HS-5 (cell line): ENCODE measurements around the gene CFLAR.
"Not testable (repeated sequence)": the region's sequence is repeated elsewhere in the genome, so short reads cannot be mapped to it uniquely, and the experiment has no call there.

Experiments
- DNase-seq: peaks from one replicate; pipeline ENCODE4 v3.0.0-alpha.2; 2012; ENCODE audit warnings: low read depth

CFLAR gene

GRCh38 chr2:201116115-201116958 lies at the start of gene CFLAR:
TSS of gene CFLAR (plus strand) at chr2:201116164. CDS start at chr2:201129866, 13,702 bp downstream.
- no peak for DNase-seq

GRCh38 chr2:201070948-201071478 lies 45.0 kb upstream of the CFLAR start:
- no peak for DNase-seq

GRCh38 chr2:201071479-201072200 lies 44.3 kb upstream of the CFLAR start, which contains the start of the genes HYCC2 and NDUFB3:
TSS of gene HYCC2 (minus strand) at chr2:201071671. CDS start at chr2:201024009, 47,662 bp downstream.
TSS of gene NDUFB3 (plus strand) at chr2:201072001. CDS start at chr2:201078883, 6,882 bp downstream.
- DNase-seq: peak; percentile 95

DNA sequence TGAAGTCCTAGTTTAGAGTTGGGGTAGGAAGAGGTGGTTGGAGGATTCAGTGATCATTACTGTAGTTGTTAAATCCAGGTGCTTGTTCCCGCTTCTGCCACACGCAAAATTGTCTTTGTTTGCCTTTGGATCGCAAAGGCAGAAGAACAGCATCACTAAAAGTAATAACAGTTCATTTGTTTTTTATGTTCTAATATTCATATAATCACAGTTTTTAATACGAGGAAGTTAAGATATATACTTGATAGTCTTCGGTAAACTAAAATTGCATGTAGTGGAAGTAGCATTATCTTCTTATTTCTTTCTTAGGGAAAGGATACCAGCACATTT lies 43.8 kb upstream of the CFLAR start:
- no peak for DNase-seq

DNA sequence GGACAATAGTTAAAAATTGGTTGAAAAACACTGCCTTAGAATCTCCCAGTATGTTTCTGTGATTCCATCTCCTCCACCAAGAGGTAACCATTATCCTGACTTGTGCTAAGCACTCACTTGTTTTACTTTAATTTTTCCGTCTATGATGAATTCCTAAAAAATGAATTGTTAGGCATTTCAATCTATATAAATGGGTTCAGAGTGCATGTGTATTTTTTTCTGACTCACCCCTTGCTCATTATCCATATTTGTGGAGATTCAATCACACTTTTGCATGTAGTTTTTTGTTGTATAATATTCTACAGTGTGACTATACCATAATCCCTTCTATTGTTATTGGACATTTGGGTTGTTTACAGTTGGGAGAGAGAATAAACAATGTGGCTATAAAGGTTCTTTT lies 42.9 kb upstream of the CFLAR start:
- DNase-seq: no peak

DNA sequence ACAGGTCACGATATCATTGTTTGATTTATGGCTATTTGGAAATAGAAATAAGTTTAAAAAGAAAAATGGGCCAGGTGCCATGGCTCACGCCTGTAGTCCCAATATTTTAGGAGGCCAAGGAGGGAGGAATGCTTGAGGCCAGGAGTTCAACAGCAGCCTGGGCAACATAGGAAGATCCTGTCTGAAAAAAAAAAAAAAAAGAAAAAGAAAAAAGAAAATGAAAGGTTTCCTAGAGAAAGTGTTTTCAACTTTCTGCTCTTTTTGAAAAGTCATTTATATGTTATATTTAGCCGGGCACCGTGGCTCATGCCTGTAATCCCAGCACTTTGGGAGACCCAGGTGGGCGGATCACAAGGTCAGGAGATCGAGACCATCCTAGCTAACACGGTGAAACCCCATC lies 41.0 kb upstream of the CFLAR start:
- DNase-seq: no peak

DNA sequence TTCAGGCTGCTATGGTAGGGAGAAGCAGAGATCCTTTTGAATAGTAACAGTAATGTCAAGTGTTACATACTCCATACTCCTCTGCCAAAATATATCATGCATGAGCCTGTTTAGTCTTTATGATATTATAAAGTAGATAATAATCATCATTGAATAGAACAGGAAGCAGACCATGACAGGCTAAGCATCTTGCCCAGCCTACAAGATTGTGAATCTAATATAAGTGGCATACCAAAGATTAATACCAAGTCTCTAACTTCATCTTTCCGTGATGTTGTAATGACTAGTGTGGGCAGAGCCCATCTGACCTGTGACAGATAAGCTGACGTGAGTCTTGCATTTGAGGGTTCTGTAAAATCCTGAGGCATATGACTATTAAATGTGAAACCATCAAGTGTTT lies 31.1 kb upstream of the CFLAR start:
- no peak for DNase-seq

GRCh38 chr2:201090574-201090973 lies 25.4 kb upstream of the CFLAR start:
- no peak for DNase-seq

- DNase-seq: no peak
Measured at GRCh38 chr2:201093573-201093972, 22.4 kb upstream of the CFLAR start.

DNA sequence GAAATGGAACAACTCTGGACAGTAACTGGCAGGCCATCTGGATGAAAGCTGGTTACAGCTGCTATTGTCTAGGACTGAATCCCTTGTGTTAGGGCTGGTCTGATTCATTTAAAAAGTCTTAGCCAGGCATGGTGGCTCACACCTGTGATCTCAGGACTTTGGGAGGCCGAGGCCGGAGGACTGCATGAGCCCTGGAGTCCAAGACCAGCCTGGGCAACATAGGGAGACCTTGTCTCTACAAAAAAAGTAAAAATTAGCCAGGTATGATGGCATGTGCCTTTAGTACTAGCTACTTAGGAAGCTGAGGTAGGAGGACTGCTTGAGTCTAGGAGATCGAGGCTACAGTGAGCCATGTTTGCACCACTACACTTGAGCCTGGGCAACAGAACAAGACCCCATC lies 15.5 kb upstream of the CFLAR start:
- DNase-seq: no peak

DNA sequence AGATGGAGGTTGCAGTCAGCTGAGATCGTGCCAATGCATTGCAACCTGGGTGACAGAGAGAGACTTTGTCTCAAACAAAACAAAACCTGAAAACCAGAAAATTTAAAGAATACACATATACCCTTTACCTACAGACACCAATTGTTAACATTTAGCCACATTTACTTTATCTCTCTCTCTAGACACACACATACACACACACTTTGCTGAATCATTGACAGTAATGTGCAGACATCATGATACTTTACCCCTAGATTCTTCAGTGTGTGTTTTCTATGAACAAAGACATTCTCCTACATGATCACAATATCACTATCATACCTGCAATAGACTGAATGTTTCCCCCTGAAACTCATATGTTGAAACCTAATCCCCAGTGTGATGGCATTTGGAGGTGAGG lies 10.2 kb upstream of the CFLAR start:
- DNase-seq: no peak

GRCh38 chr2:201107624-201108023 lies 8.3 kb upstream of the CFLAR start:
- no peak for DNase-seq

DNA sequence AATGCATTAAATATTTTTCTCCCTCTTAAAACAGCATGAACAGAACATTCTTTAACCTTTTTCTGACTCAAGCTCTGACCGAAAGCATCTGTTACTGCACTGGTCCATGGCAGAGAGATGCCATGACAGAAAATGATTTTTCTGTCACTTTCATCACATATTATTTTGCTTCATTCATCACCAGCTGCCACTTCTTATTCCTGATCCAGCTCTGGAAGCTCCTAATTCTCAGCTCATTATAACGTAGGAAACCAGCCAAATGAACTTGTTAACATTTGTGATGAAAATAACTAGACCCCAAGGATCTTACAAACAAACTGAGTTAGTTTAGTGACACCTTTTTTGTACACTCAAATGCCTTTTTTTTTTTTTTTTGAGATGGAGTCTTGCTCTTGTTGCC lies 7.6 kb upstream of the CFLAR start:
- DNase-seq: no peak

DNA sequence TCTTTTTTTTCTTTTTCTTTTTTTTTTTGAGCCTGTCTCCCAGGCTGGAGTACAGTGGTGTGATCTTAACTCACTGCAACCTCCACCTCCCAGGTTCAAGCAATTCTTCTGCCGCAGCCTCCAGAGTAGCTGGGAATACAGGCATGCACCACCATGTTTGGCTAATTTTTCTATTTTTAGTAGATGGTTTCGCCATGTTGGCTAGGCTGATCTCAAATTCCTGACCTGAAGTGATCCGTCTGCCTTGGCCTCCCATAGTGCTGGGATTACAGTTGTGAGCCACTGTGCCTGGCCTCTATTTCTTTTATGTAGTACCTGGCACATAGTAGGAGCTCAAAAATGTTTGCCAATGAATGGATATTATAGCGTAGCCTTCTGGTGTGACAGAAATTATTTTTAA lies 6.8 kb upstream of the CFLAR start:
- DNase-seq: no peak

DNA sequence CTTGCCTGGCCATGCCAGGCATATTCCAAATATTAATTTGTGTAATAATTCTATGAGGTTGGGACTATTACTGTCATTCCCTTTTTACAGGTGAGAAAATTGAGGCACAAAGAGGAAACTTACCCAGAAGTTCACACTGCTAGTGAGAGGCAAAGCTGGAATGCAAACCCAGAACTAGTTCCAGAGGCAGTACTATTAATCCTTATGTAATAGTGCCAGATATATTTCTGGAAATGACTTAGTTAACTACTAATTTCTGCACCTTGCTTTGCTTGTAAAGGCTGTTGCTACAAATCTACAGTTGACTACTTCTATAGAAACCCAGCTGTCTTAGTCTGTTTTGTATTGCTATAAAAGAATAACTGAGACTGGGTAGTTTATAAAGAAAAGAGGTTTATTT lies 5.3 kb upstream of the CFLAR start:
- DNase-seq: no peak

DNA sequence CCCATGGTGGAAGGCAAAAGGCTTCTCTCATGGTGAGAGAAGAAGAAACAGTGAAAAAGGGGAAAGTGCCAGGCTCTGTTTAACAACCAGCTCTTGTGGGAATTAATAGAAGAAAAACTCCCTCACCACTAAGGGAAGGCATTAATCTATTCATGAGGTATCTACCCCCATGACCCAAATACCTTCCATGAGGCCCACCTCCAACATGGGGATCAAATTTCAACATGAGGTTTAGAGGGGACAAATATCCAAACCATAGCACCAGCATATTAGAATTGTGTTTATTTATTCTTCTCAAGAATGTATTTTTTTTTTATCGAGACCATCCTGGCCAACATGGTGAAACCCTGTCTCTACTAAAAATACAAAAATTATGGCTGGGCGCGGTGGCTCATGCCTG lies 4.9 kb upstream of the CFLAR start:
- no peak for DNase-seq

DNA sequence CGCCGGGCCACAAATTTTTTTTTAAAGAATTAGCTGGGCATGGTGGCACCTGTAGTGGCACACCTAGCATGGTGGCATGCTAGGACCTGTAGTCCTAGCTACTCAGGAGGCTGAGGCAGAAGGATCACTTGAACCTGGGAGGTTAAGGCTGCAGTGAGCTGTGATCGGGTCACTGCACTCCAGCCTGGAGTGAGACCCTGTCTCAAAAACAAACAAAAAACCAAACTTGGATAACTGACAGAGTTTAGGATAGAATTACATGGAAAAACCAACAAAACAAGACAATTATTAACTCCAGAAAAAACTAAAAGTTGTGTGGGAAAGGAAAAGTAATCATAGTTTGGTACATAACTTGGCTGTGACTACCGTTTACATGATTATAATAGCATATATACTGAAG lies 1.6 kb upstream of the CFLAR start:
- DNase-seq: no peak

DNA sequence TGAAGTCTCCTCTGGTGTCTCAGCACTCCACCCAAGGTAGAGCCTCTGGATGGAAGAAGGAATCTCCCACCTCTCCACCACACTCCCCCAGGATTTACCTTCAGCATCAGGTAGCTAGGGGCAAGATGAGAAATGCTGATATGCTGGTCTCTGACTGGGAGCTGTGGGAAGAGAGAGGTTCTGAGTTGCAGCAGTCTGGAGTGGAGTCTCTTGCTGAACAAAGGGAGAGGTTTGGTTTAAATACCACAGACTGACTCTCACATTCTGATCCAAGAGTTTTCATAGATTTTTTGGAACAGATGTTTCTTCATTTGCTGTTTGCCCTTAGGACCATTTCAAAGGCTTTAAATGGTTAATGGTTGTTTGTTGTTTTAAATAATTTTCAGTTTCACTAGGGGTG lies 1.1 kb upstream of the CFLAR start:
- DNase-seq: no peak

GRCh38 chr2:201116959-201117734 lies 1.2 kb downstream of the CFLAR start:
- peak; percentile 85 for DNase-seq

DNA sequence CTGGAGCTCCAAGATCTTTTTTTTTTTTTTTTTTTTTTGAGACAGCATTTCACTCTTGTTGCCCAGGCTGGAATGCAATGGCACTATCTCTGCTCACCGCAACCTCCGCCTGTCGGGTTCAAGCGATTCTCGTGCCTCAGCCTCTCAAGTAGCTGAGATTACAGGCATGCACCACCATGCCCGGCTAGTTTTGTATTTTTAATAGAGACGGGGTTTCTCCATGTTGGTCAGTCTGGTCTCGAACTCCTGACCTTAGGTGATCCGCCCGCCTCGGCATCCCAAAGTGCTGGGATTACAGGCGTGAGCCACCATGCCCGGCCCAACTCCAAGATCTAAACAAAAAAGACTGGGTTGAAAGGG lies 1.8 kb downstream of the CFLAR start:
- not testable (repeated sequence) for DNase-seq

DNA sequence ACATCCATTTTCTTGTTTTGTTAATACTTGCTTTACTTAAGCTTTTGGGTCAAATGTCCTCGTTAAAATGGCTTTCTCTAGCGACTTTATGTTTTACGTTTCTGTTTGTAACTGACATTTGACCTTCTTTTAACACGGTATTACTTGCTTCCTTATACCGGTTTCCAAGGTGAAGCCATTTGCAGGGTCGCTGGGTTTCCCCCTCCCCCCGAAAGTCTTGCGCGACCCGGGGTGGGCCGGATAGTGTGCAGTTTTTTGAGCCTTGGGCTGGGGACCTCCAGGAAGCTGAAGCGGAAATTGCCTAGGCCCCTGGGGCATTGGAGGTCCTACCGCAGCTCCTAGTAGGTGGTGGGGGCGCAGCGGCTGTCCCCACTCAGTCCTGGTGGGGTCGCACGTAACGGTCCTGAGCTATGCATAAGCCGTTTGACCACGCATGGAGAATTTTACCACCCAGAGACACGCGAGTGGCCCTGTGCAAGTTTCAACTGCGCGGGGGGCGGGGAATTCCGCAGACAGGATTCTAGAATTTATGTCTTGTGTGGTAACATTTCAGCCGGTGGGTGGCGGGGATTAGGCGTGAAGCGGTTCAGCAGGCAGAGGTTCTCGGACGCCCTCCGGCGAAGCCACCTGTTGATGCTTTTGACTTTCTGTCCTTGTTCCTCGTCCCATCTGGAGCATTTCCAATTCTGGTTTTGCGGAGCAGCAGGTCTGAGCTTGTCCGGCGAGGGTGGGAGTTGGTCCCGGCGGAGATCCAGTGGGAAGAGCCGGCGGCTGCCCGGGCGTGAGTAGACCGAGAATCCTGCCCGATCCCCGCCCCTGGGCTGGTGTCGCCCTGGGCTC lies 2.4 kb downstream of the CFLAR start:
- peak; percentile 66 for DNase-seq
